Activated T-helper 1 cell treated with Interleukin-2 at 50 U/mL for 16 hours (primary cell): ENCODE measurements around the gene SLX9.
"Not testable (repeated sequence)": the region's sequence is repeated elsewhere in the genome, so short reads cannot be mapped to it uniquely, and the experiment has no call there.

Source experiments
- DNase-seq: peaks from one replicate; pipeline ENCODE4 v3.0.0-alpha.2; 2020; ENCODE audit warnings: low read depth

The SLX9 gene

DNA sequence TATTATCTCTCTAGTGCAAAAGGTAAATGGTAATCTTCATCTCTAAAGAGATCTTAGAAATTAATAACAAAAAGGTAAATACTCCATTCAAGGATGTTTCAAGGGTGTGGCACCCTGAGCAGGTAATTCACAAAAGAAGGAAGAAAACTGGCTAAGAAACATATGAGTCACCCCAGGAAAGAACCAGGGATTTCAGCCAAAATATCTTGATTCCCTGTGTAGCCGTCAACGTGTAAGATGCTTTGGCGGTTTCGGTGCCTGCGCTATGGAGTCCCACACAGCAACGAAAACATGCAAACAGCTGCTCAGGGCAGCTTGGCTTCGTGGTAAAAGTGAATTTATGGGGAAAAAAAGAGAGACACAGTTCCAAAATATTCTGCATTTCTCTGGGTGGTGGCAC is 22.9 kb upstream of the SLX9 start:
- no peak for DNase-seq

DNA sequence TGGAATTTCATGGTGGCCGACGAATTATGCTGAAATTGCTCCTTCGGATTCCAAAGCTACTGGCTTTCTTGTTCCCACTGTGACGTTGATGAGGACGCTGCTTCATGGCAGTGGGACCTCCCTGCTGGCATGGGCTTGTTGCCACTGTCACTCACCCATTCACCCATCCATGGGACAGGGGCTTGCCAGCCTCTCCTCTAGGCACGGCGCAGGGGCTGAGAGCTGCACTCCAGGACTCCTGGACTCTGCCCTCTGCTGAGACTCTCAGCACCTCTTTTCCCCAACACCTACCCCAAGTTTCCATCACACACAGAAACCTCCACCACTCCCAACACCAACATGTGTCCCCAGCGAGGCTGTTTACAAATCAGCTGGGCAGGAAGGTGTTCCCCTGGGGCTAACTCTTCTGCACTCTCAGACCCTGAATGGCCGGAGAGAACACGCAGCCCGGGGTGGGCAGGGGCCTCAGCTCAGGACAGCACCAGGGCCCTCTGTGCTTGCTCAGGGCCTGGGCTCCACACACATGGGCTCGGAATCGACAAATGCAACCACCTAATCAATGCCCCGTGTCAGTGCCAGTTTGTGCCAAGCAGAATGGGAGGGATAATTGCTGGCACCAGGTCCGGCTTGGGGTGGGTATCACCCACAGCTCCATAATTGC is 22.3 kb upstream of the SLX9 start:
- DNase-seq: no peak

DNA sequence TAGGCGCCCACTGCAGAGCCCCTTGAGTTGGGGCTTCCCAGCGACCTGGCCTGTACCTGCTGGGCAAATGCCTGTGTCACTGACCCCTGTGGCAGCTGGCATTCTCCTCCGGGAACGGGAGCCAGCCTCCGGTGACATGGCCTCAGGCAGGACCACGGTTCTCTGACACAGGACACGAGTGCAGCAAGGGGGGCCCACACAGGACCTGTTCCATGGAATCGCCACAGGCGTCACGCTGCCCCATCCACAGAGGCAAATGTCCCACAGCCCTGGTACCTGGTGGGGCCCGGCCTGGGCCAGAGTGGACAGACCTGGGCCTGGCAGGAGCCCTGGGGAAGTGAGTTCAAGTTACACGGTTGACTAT is 21.7 kb upstream of the SLX9 start:
- no peak for DNase-seq

DNA sequence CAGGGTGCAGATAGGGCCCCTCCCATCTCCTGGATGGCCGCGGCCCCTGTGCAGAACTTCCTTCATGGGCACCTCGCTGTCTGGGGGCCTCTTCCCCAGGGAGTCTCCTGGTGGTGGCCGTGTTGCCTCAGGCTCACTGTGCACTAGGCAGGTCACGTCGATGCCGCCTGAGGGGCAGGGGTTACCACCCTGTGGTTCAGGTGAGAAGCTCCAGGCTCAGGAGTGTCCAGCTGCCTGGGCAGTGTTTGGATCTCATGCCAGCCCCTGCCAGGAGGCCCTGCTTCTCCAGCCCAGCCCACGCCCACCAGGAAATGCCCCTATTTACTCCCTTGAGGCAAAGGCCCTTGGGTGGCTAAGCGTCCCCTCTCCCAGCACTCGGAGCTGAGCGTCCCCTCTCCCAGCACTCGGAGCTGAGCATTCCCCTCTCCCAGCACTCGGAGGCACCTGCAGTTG is 21.2 kb upstream of the SLX9 start:
- DNase-seq: no peak

DNA sequence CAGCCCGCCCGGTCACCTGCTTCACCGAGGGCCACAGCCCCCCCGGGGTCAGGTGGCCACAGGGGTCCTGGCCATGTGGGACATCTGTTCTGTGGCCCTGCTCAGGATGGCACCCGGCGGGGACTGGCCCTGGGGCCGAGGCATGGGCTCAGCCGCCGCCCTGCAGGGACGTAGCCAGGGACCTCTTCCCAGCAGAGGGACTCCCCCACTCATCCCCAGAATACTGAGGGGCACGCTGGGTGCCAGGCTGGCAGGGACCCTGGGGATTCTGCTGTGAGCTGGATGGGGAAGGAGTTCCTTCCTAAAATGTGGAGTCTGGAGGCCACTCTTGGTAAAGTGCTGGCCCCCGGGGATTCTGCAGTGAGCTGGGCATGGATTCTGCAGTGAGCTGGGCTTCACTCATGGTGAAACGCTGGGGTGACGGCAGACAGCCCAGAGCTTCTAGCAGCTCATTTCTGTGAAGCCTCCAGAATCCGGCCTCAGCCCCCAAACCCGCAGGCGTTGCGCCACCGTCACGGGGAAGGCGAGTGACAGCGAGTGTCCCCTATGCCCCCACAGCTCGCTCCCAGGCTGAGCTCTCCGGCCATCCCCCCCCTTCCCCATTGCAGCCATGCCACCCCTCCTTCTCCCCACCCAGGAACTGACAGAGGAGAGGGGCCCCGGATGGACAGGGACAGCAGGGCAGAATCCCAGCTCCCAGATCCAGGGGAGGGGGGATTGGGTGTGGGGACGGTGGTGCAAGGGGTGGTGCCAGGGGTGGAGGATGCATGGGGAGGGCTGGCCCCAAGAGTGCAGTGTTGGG is 20.5 kb upstream of the SLX9 start:
- DNase-seq: no peak

DNA sequence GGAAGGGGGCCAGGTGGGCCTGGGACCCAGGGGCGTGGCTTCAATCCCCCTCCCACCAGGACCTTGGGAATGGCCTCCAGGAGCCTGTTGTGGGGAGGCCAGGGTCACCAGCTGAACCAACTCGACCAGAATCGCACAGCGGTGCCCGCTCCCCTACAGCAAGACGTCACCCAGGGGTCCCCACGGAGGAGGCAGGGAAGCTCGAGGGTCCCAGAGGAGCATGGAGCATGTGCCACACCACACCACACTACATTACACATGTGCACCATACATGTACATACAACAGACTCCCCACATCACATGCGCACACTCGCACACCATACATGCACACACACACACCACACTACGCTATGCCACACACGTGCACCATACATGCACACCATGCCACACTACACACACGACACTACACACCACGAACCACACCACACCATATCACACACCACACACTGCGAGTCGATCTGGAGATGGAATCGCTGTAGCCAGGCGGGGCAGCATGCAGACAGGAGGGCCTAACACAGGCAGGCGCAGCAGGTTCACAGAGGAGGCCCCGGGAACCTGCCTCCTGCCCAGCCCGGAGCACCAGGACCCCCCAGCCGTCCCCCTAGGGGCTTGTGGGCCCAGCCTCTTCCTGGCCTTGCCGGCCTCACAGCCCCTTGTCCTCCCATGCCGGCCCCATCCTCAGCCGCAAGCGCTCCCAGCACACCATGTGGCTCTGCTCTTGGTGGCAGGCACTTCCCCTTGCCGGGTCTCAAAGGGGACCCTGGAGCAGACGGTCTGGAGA is 19.7 kb upstream of the SLX9 start:
- DNase-seq: no peak

DNA sequence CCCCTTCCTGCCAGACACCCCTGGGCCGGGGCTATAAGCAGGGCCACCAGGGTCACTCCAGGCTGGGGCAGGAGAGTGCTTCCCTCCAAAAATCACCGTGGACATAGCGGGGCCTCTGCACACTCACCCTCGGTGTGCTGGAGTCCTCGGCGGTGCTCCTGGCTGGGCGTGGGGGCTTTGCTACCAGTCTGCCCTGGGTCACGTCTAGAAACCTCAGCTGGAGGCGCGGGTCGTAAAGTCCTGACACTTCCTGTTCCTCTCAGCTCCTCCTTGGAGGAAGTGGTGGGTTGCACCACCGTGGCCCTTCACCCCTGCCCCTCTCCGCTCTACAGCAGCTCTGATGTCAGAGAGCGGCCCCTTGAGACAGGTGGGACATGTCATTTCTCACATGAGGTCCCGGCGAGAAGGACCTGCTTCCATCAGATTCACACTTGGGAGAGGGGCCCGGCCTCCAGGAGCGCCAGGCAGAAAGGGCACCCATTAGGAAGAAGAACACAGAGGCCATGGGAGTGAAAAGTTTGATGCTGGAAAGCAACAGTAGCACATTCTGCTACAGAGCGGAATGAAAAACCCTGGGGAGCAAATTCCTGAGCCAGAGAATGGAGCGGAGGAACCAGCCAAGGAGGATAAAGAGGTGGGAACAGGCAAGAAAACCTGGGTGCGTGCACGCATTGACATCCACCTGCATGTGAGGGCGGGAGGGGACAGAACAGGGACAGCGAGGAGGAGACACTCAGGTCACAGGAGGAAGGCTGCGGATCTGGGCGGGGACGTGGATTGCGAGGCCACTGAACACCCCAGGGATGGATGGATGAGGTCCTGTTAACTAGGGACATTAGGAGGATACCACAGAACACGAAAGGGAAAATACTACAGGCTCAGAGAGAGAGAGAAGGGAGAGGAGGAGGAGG is 18.9 kb upstream of the SLX9 start, which contains the start of gene ITGB2:
Gene ITGB2, minus strand, starts transcription at position 206 of the 911 bp plus-strand sequence. CDS start 10,117 bp downstream, outside the sequence.
- peak; percentile 32 for DNase-seq

DNA sequence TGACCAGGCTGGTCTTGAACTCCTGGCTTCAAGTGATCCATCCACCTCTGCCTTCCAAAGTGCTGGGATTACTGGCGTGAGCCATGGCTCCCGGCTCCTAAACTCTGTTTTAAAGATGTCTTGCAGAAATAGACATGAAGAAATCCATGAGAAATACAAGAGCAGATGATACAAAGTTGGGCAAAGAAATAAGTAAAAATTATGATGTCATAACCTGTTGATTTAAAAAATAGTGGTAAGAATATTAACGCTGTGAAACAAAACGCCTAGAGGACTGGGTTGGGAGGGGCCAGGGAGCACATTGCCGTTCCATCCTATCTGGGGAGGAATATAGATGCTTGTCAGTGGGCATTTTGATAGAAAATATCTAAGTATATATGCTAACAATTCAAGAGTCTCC is 17.9 kb upstream of the SLX9 start:
- DNase-seq: no peak

DNA sequence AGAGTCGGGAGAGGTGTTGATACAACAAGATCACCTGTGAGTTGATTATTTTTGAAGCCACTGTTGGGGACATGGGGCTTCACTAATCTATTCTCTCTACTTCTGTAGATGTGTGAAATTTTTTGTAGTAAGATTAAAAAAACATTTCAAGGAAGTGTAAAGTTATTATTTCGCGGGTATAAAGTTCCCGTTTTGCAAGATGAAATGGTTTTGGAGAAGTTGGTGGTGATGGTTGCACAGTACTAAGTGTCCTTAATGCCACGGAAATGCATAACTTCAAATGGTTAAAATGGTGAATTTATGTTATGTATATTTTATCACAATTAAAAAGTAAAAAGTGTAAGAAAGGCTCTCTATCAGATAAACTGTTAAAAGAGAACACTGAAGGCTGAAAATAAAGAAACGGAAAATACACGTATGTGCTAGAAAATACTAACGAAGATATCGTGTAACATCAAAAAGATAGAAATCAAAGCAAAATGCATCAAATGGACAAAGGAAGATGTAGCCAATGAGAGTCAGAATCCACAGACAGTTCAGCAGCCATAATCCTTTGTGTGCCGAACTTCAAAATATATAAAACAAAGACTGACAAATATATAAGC is 16.2 kb upstream of the SLX9 start:
- DNase-seq: no peak

DNA sequence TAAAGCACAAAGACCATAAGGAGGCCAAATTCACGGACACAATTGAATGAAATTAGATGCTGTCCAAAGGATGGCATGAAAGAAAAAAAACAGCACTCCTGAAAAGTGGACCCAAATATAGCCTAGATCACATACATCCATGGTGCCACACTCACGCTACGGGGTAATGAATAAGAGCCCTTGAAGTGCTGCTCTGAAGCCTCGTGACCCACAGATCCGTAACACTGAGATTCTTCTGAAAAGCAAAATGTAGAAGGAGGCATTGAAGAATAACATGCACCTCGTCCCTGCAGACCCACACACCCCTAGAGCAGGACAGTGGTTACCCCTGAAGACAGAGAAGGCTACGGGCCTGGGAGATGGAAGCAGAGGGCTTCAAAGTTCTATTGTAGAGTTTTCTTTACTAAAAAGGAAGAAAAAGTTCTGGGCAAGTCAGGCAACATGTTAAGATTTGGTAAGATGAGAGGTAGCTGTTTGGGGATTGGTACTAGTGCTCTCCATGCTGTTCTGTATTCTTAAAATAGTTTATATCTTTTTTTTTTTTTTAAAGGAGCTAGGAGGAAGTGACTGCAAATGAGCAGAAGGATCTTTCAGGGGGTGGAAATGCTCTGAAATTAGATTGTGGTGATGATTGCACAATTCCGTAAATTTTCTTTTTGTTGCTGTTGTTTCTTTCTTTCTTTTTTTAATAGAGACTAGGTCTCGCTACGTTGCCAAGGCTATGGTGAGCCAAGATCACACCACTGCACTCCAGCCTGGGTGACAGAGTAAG is 15.0 kb upstream of the SLX9 start:
- no peak for DNase-seq

DNA sequence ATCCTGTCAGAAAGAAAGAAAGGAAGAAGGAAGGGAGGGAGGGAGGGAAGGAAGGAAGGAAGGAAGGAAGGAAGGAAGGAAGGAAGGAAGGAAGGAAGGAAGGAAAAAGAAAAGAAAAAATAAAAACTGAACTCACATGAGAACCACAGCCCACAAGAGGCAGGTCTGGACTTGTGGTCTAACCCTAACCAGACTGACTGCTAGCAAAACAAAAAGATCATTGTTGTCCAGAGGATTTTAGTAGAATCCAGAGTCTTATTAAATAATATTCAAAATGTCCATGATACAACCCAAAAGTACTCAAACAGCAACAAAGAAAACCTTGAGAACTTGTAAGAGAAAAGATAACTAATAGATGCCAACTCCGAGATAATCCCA is 14.5 kb upstream of the SLX9 start:
- DNase-seq: no peak

DNA sequence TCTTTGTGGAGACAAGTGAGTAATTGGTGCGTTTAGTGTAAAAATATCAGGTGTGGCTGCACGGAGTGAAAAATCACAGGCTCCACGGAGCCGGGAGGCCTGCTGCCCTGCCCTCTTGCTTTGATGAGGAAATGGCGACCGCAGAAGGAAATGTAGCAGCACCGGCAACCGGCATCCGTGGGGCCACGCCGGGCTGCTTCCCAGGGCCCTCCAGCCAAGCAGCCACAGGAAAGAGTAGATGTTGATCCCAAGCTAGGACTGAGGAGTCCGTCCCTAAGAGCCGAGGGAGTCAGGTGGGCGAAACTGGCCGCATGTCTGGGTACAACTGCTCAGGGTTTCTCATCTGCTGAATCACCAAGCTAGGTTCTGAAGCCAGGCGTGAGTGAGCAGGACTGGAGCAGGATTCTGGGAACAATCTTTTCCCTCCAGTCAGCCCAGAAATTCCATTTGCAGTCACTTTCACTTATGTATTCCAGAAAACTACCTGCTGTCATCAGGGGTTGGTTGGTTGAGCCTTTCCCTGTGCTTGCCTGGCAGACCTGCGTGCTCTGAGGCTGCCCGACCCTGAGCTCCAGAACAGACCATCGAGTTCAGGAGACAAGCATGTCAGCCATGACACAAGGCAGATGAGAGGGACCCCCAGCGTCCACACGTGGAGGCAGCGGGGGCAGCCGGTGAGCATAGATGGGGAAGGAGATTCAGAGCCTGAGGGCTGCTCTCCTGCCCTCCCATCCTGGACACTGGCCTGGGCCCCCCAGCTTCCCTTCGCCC is 13.3 kb upstream of the SLX9 start:
- peak; percentile 52 for DNase-seq

DNA sequence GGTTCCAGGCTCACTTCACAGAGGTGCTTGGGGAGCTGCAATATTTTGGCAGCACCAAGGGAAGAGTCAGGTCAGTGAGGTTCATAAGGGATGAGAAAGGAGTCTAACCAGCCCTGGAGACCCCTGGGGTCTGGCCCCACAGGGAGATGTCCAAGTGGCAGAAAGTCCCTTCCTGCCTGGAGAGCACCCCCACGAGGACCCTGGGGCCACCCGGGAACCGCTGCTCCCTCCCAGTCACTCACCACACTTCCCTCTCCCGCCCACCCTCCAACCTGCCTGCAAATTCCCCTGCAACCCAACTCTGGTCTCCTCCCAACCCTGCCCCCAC is 12.6 kb upstream of the SLX9 start:
- DNase-seq: no peak

DNA sequence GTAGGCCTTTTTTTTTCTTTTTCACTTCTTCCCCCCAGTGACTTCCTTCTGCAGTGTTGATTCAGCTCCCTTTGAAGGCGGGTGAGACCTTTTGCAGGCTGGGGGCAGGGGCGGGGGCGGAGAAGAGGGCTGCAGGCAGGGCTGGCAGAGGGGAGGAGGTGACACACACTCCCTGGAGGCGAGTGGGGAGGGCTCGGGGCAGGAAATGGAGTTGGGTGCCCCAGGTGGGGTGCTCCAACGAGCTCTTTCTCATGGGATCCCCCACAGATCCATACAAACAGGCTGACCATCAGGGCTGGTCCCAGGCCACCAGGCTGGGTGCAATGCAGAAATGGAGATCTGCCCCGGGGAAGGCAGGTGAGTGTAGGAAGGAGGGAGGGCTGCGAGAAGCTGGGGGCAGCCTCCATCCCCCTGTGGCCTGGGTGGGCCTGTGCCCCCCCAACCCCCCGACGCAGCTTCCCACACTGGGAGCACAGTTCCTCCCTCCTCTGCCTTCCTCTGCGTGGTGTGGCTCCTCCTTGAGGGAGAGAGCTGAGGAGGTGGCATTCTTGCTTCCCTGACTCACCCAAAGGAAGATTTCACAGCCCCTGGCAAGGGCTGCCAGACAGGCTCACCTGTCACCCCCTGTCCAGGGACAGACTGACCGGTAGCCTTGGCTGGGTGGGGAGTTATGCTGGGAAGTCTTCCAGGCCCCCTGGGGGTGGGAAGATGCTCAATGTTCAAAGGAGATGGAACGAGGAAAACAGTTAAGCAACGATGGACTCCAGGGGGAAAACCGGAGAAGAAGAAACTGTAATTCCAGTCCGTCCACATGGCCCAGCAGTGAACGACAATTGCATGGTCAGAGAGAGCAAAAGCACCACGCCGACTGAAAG is 12.0 kb upstream of the SLX9 start:
- peak; percentile 83 for DNase-seq

DNA sequence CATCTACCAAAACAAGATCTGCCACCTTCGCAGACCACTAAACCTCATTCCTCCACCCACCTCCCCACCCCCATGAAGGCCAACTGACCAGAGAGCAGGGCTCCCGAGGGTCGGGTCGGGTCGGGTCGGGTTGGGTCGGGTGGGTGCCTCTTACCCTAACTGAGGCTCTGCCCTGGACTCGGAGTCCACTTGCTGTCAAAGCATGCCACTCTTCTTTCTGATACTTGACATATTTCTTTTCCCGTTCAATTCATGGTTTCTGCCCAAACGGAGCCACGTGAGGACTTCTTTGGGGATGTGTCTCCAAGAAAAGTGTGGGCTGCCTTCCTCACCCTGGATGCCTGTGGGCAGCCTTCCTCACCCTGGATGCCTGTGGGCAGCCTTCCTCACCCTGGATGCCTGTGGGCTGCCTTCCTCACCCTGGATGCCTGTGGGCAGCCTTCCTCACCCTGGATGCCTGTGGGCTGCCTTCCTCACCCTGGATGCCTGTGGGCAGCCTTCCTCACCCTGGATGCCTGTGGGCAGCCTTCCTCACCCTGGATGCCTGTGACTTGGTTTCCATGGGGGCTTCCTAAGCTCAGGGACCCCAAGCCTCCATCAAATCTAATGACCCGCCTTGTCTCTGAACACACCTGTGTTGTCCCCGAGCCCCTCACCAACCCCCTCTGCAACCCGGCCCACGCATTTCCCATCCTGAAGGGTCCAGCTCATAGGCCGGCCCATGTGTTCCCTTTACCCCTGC is 11.2 kb upstream of the SLX9 start:
- DNase-seq: not testable (repeated sequence)

DNA sequence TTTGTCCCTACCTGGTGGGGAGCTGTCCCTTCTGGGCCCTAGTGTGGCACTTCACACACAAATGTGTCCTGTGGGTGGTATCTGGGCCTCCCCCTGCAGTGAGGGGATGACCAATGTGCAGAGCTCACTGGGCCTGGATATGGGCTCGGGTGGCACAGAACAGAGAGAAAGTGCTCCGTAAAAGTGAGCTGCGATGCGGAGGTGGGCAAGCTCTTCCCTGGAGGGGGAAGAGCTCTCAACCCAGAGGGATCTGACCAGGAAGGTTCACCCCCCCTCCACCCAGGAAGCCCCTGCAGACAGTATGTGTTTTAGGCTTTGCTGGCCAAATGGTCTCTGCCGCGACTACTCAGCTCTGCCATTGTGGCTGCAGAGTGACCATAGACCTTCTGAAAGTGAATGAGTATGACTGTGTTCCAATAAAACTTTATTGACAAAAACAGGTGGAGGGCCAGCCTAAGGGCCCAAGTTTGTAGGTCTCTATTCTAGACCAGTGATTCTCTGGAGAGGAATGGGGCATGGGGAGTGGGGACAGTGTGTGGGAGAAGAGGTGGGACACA is 10.5 kb upstream of the SLX9 start:
- DNase-seq: no peak

DNA sequence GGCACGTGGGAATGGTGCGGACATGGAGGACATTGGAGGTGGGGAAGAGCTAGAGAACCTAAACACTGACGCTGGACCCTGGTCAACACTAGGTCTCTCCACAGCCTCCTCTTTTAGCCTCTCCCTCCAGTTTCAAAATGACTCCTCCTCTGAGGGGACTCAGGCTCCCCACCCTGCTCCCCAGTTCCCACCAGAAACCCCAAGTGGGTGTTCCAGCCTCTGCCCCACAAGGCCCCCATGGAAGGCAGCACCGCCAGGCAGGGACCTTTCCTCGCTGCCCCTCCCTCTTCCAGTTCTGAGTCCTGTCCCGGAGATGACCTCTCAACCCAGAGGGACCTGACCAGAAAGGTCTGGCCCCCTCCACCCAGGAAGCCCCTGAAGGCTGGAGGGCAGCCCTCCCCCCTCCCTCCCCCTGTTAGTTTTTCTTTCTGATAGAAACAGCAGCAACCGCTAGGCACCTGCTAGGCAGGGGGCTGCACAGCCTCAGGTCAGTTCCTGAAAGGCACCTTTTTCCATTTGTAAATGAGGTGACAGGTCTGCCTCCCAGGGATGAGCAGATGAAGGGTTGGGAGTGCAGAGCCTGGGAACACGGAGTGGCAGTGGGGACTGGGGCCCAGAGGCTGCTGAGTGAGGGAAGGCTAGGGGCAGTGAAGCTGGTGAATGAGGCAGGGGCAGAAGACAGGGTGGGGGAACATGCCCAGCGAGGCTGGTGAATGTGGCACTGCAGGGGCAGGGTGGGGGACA is 9.9 kb upstream of the SLX9 start:
- no peak for DNase-seq
